Measurements from ENCODE around the gene SH3BP2.

DNA sequence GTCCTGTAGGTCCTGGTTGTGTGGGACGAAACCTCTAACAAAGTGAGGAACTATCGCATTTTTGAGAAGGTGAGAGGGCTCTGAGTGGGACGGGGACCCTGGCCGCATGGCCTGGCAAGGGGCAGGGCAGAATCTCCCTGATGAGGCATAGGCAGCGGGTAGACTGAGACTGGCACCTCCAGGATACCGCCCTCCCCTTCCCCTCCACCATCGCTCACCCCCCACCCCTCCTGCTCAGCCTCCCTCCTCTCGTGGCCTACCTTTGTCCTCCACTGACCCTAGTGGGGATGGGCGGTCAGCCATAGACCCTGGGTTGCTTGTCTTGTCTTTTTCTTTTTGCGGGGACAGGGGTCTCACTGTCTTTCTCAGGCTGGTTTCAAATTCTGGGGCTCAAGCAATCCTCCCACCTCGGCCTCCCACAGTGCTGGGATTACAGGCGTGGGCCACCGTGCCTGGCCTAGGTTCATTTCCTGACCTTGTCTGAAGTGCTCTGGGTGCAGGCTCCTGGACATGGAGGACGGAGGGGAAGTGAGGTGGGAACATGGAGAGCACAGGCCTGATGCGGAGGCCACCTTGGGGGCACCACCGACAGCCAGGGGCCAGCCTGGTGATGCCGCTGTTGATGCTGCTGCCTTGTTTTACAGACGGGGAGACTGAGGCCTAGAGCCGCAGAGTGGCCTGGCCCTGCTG lies 40.2 kb downstream of the SH3BP2 start:
- TF ChIP-seq, protein P1, sequence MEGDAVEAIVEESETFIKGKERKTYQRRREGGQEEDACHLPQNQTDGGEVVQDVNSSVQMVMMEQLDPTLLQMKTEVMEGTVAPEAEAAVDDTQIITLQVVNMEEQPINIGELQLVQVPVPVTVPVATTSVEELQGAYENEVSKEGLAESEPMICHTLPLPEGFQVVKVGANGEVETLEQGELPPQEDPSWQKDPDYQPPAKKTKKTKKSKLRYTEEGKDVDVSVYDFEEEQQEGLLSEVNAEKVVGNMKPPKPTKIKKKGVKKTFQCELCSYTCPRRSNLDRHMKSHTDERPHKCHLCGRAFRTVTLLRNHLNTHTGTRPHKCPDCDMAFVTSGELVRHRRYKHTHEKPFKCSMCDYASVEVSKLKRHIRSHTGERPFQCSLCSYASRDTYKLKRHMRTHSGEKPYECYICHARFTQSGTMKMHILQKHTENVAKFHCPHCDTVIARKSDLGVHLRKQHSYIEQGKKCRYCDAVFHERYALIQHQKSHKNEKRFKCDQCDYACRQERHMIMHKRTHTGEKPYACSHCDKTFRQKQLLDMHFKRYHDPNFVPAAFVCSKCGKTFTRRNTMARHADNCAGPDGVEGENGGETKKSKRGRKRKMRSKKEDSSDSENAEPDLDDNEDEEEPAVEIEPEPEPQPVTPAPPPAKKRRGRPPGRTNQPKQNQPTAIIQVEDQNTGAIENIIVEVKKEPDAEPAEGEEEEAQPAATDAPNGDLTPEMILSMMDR (conservative IDR thresholded peaks at IDR 0.05; ENCODE audit: low read depth, low read length) = no peak
- TF ChIP-seq EZH2phosphoT487 (IDR thresholded peaks at IDR 0.05; ENCODE audit: borderline replicate concordance, low read length) = no peak

Measured in PC-3 (cell line).